ENCODE measurements around the gene GLRA3. TPM values are rescaled to one million over a fixed set of nuclear protein-coding genes. Genes with fewer than 3 reads are reported as not detected.
A peak's percentile ranks its signal among the peaks of the same experiment; 100 is the strongest.

The GLRA3 gene
- polyA plus RNA-seq, 1 donor from 2014 or later = 0.76 TPM

- H3K36me3 ChIP-seq (ENCODE audit: insufficient read depth, low read length) = no peaks in the 10 kb centered on the region
- H3K9me3 ChIP-seq (ENCODE audit: low read length) = no peaks in the 10 kb centered on the region
- no peak overlapping the region for H3K4me2 ChIP-seq (ENCODE audit: low read length)
- H2AFZ ChIP-seq (ENCODE audit: low read depth, low read length) = no peak overlapping the region
- no peaks in the 10 kb centered on the region for H3K27me3 ChIP-seq (ENCODE audit: insufficient read depth, low read depth, low read length)
- no peaks in the 10 kb centered on the region for H3F3A ChIP-seq (ENCODE audit: insufficient read depth, low read length, poor library complexity, severe bottlenecking)
- H3K4me3 ChIP-seq (ENCODE audit: low read length) = no peak overlapping the region
- no peak overlapping the region for H3K9ac ChIP-seq (ENCODE audit: low read length)
- TF ChIP-seq EP300 (conservative IDR thresholded peaks at IDR 0.05; ENCODE audit: poor library complexity, severe bottlenecking) = peak; percentile 24
- TF ChIP-seq, protein P1, sequence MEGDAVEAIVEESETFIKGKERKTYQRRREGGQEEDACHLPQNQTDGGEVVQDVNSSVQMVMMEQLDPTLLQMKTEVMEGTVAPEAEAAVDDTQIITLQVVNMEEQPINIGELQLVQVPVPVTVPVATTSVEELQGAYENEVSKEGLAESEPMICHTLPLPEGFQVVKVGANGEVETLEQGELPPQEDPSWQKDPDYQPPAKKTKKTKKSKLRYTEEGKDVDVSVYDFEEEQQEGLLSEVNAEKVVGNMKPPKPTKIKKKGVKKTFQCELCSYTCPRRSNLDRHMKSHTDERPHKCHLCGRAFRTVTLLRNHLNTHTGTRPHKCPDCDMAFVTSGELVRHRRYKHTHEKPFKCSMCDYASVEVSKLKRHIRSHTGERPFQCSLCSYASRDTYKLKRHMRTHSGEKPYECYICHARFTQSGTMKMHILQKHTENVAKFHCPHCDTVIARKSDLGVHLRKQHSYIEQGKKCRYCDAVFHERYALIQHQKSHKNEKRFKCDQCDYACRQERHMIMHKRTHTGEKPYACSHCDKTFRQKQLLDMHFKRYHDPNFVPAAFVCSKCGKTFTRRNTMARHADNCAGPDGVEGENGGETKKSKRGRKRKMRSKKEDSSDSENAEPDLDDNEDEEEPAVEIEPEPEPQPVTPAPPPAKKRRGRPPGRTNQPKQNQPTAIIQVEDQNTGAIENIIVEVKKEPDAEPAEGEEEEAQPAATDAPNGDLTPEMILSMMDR (IDR thresholded peaks at IDR 0.05; ENCODE audit: poor library complexity, severe bottlenecking) = no peak
- no peak for TF ChIP-seq REST (IDR thresholded peaks at IDR 0.05; ENCODE audit: borderline replicate concordance)
- no peak for TF ChIP-seq MXI1 (conservative IDR thresholded peaks at IDR 0.05; ENCODE audit: poor library complexity, severe bottlenecking)
- no peak for TF ChIP-seq RAD21 (conservative IDR thresholded peaks at IDR 0.05)
- TF ChIP-seq TAF1 (IDR thresholded peaks at IDR 0.05; ENCODE audit: low read depth) = no peak
- peak; percentile 54 for TF ChIP-seq POLR2AphosphoS5 (IDR thresholded peaks at IDR 0.05)
- TF ChIP-seq EZH2 (IDR thresholded peaks at IDR 0.05; ENCODE audit: borderline replicate concordance, insufficient read depth, low read length, poor library complexity, severe bottlenecking) = no peak
- TF ChIP-seq SMC3 (conservative IDR thresholded peaks at IDR 0.05; ENCODE audit: poor library complexity) = no peak
- no peaks in the 10 kb centered on the region for H3K9me2 ChIP-seq (ENCODE audit: insufficient read depth, low read length)
- peak overlapping the region; percentile 6 for H3K27ac ChIP-seq (ENCODE audit: low read length)
- no peaks in the 10 kb centered on the region for H4K20me1 ChIP-seq (ENCODE audit: insufficient read depth)
- H3K79me2 ChIP-seq (replicated peaks; ENCODE audit: insufficient read depth, low read length) = no peaks in the 10 kb centered on the region
Measured at GRCh38 chr4:174604198-174604597, 224.8 kb downstream of the GLRA3 start.

DNA sequence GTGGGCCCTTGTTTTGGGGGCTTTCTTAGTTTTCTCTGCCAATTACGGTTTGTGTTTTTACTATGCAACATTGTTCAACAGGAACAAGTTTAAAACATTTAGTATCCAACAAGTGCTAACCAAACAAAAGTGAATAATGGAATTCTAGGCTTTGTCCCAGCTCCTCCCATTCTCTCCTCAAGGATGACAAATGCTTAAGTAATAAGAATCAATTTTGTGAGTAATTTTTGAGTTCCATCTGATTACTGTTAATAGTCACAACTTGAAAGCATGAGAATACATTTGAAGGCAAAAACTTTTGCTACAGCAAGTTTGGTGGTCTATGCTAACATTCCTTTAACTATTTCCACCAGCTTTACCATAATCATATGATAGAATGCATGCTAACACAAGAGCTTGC is 228.7 kb downstream of the GLRA3 start:
- Histone ChIP-seq H3K9ac (ENCODE audit: low read length) (no peak overlapping the region), H2AFZ (ENCODE audit: low read depth, low read length) (no peak overlapping the region), H3K27ac (ENCODE audit: low read length) (no peak overlapping the region), H3K27me3 (ENCODE audit: insufficient read depth, low read depth, low read length) (no peaks in the 10 kb centered on the region), H3K79me2 (replicated peaks; ENCODE audit: insufficient read depth, low read length) (no peaks in the 10 kb centered on the region), H3K4me2 (ENCODE audit: low read length) (no peak overlapping the region), H3K9me3 (ENCODE audit: low read length) (no peaks in the 10 kb centered on the region), H3F3A (ENCODE audit: insufficient read depth, low read length, poor library complexity, severe bottlenecking) (no peaks in the 10 kb centered on the region), H3K36me3 (ENCODE audit: insufficient read depth, low read length) (no peaks in the 10 kb centered on the region), H3K4me3 (ENCODE audit: low read length) (no peak overlapping the region), H3K9me2 (ENCODE audit: insufficient read depth, low read length) (no peaks in the 10 kb centered on the region), H4K20me1 (ENCODE audit: insufficient read depth) (no peaks in the 10 kb centered on the region)
- no peak for TF ChIP-seq SMC3 (conservative IDR thresholded peaks at IDR 0.05; ENCODE audit: poor library complexity)
- TF ChIP-seq, protein P1 (IDR thresholded peaks at IDR 0.05; ENCODE audit: poor library complexity, severe bottlenecking) = no peak
- no peak for TF ChIP-seq RAD21 (conservative IDR thresholded peaks at IDR 0.05)
- no peak for TF ChIP-seq TAF1 (IDR thresholded peaks at IDR 0.05; ENCODE audit: low read depth)
- TF ChIP-seq REST (IDR thresholded peaks at IDR 0.05; ENCODE audit: borderline replicate concordance) = no peak
- TF ChIP-seq POLR2AphosphoS5 (IDR thresholded peaks at IDR 0.05) = no peak
- no peak for TF ChIP-seq EZH2 (IDR thresholded peaks at IDR 0.05; ENCODE audit: borderline replicate concordance, insufficient read depth, low read length, poor library complexity, severe bottlenecking)
- no peak for TF ChIP-seq EP300 (conservative IDR thresholded peaks at IDR 0.05; ENCODE audit: poor library complexity, severe bottlenecking)
- TF ChIP-seq MXI1 (conservative IDR thresholded peaks at IDR 0.05; ENCODE audit: poor library complexity, severe bottlenecking) = no peak
